Upper lobe of left lung (tissue), 4 donors: Measurements from ENCODE around the gene KDELR1.

Experiments
- CTCF ChIP-seq, 6 experiments: fragments of 450-650 bp in 4 of 6; fragments of 200-600 bp in 2 of 6; sonication (generic) in 2 of 6; IDR thresholded peaks; one replicate each; pipeline ENCODE4 v1.5.1; 2016 to 2019; ENCODE audit warnings: antibody characterized with exemption in 6 of 6
- EP300 ChIP-seq, 4 donors: sonication (generic); formaldehyde crosslinking; IDR thresholded peaks; one replicate each; pipeline ENCODE4 v1.5.1; 2017; ENCODE audit warnings: antibody characterized with exemption in 4 of 4, control low read depth in 2 of 4
- POLR2A ChIP-seq, 4 donors: fragments of 450-650 bp; IDR thresholded peaks; one replicate each; pipeline ENCODE4 v1.5.1; 2016 to 2017; ENCODE audit warnings: antibody characterized with exemption in 4 of 4, mild to moderate bottlenecking in 2 of 4

- TF ChIP-seq CTCF (IDR thresholded peaks at IDR 0.05) = no peak
- no peak for TF ChIP-seq EP300 (IDR thresholded peaks at IDR 0.05)
- TF ChIP-seq POLR2A (IDR thresholded peaks at IDR 0.05) = no peak
These were observed 13.8 kb upstream of the KDELR1 start for GRCh38 chr19:48405010-48405659.
